Measurements from ENCODE around the gene NOTUM. TPM values are rescaled to one million over a fixed set of nuclear protein-coding genes. Genes with fewer than 3 reads are reported as not detected.

The NOTUM gene
- total RNA-seq, 5 donors from 2014 or later (not counting 1 experiment from before 2014, with no cell fraction given), result 0.13 to 0.33 (median 0.29) TPM; not detected in 2

DNA sequence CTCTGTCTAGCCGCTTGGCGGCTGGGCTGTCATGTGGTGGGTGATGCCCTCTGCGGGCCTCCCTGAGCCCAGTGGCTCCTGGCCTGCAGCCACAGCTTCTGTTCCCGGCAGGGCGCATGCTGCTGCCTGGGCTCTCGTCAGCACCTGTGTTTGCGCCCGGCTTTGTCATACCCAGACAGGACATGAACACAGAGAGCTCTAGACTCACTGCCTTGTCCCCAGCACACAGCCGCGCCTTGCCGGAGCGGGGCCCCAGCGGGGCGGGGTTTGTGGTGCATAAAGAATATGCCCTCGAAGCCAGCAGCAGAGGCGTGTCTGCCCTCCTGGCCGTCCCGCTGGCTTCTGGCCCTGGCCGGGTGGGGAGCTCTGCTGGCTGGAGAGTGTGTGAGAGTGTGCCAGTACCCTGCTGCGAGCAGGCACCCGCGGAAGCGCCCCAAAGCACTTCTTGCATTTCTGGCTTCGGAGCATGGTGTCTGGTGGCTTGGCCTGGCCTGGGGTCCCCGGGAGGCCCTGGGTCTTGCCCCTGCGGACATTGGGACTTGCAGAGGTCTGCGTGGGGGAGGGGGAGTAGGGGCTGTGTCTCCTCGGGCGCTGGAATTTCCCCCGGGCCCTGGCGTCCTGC, 30.8 kb upstream of the NOTUM start:
- no peak overlapping the region for H3K27ac Mint-ChIP-seq

DNA sequence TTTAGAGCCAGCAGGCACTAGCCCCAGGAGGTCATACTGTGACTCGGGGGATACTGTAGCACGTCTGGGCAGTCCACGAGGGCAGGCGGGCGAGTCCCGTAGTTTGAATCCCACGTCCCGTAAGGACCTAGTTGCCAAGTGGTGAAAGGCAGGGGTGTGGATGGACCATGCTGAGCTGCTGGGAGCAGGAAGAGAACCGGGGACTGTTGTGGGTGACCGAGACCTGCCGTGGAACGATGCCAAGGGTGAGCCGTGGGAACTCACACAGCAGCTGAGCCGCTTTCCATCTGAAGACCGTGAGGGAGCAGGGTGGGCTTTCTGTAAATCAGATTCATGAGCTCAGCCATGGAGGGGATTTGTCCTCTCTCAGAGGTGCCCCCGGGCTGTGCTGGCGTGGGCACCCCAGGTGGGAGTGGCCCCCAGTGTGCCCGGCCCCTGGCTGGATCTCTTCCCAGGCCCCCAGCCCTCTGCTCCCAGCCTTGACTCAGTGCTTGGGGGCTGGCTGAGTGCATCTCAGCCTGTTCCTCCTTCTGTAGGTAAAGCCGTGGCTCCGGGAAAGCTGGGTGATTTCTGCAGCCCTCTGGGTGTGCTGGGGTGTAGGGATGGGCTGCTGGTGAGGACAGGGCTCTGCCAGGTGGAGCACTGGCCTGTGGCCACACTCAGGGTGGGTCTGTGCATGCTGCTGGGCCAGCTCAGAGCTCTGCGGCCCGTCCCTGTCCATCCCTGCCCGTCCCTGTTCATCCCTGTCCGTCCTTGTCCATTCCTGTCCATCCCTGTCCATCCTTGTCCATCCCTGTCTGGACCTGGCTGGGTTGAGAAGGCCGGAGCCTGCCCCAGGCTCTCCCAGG, 30.1 kb upstream of the NOTUM start:
- H3K4me1 Mint-ChIP-seq, result peaks cover 4 to 6% (median 4%) of the 10 kb centered on the region in 3 donors
- no peaks in the 10 kb centered on the region for H3K9me3 Mint-ChIP-seq
- no peak for DNase-seq
- CTCF ChIA-PET, result no interaction called here
- Histone ChIP-seq H3K27ac (ENCODE audit: low read length) (no peak overlapping the region), H3K4me1 (ENCODE audit: control insufficient read depth in 1 of 2, extremely low read depth in 1 of 2, insufficient read depth in 2 of 2, low read length in 2 of 2) (no peaks in the 10 kb centered on the region), H3K4me3 (ENCODE audit: control insufficient read depth in 1 of 2, extremely low read depth in 1 of 2, low read length in 1 of 2) (no peak overlapping the region), H3K27me3 (replicated peaks in 1 of 2; ENCODE audit: control insufficient read depth in 2 of 2, extremely low read depth in 1 of 2, insufficient read depth in 2 of 2, low read length in 1 of 2) (no peaks in the 10 kb centered on the region), H3K9me3 (no peaks in the 10 kb centered on the region), H3K36me3 (ENCODE audit: control insufficient read depth in 2 of 2, extremely low read depth in 1 of 2, insufficient read depth in 1 of 2, low read length in 1 of 2) (peaks cover 11 to 14% of the 10 kb centered on the region in 2 donors)
- H3K36me3 Mint-ChIP-seq, result peaks cover 11% of the 10 kb centered on the region
- H3K27me3 Mint-ChIP-seq, result no peaks in the 10 kb centered on the region
- POLR2A ChIA-PET, result no interaction called here
- H3K4me3 Mint-ChIP-seq, result no peak overlapping the region
- ATAC-seq (replicated peaks in 1 of 4), result no peak
- no peak overlapping the region for H3K27ac Mint-ChIP-seq
- WGBS (ENCODE audit: insufficient coverage), result 97% methylated on average over 23 of the region's 25 CpGs

More for the DNA sequence above, 30.8 kb upstream of the NOTUM start:
- no peak for ATAC-seq (replicated peaks in 1 of 4)
- Mint-ChIP-seq H3K9me3 (no peaks in the 10 kb centered on the region), H3K27me3 (no peaks in the 10 kb centered on the region), H3K4me1 (peaks cover 4 to 6% (median 4%) of the 10 kb centered on the region in 3 donors), H3K4me3 (no peak overlapping the region), H3K36me3 (peaks cover 6% of the 10 kb centered on the region)
- Histone ChIP-seq H3K9me3 (no peaks in the 10 kb centered on the region), H3K4me1 (ENCODE audit: control insufficient read depth in 1 of 2, extremely low read depth in 1 of 2, insufficient read depth in 2 of 2, low read length in 2 of 2) (no peaks in the 10 kb centered on the region), H3K27ac (ENCODE audit: low read length) (no peak overlapping the region), H3K4me3 (ENCODE audit: control insufficient read depth in 1 of 2, extremely low read depth in 1 of 2, low read length in 1 of 2) (no peak overlapping the region), H3K27me3 (replicated peaks in 1 of 2; ENCODE audit: control insufficient read depth in 2 of 2, extremely low read depth in 1 of 2, insufficient read depth in 2 of 2, low read length in 1 of 2) (no peaks in the 10 kb centered on the region), H3K36me3 (ENCODE audit: control insufficient read depth in 2 of 2, extremely low read depth in 1 of 2, insufficient read depth in 1 of 2, low read length in 1 of 2) (peaks cover 6 to 9% of the 10 kb centered on the region in 2 donors)
- CTCF ChIA-PET, result no interaction called here
- no peak for DNase-seq
- POLR2A ChIA-PET, result no interaction called here
- WGBS (ENCODE audit: insufficient coverage), result 89% methylated on average over 22 of the region's 31 CpGs

DNA sequence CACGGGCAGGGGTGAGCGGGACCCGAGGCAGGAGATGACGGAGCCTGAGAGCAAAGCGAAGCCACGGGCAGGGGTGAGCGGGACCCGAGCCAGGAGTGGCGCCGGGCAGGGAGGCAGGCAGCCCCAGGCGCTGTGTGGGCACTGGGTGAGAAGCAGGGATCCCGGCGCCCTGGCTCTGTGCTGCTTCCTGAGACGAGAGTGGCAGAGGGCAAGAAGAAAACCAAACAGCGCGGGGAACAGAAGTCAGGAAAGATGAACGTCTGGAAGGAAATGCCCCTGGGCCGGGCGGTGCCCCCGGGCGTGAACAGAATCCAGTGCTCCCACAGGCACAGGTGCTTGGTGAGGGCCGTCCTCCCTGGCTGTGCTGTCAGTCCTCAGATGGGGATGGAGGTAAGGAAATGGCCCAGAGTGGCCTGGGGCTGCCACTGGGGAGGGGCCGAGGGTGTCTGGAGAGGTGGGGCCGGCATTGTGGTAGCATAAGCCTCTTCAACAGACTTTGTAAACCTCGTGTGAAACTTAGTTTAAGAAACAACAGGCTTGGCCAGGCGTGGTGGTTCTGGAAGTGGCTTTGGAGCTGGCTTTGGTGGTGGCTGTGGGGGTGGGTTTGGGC, 26.3 kb upstream of the NOTUM start:
- peaks cover 10 to 18% (median 14%) of the 10 kb centered on the region in 3 donors for H3K4me1 Mint-ChIP-seq
- peaks cover 24 to 32% of the 10 kb centered on the region in 2 donors for H3K36me3 ChIP-seq (ENCODE audit: control insufficient read depth in 2 of 2, extremely low read depth in 1 of 2, insufficient read depth in 1 of 2, low read length in 1 of 2)
- no peak overlapping the region for H3K4me3 ChIP-seq (ENCODE audit: control insufficient read depth in 1 of 2, extremely low read depth in 1 of 2, low read length in 1 of 2)
- no peak overlapping the region for H3K27ac ChIP-seq (ENCODE audit: low read length)
- peaks cover 0 to 6% of the 10 kb centered on the region in 2 experiments for H3K4me1 ChIP-seq (ENCODE audit: control insufficient read depth in 1 of 2, extremely low read depth in 1 of 2, insufficient read depth in 2 of 2, low read length in 2 of 2)
- ATAC-seq (replicated peaks in 1 of 4), result no peak
- POLR2A ChIA-PET, result no interaction called here
- H3K9me3 Mint-ChIP-seq, result no peaks in the 10 kb centered on the region
- no peak for DNase-seq
- WGBS (ENCODE audit: insufficient coverage), result 92% methylated on average over 24 of the region's 26 CpGs
- H3K36me3 Mint-ChIP-seq, result peaks cover 17% of the 10 kb centered on the region
- no peaks in the 10 kb centered on the region for H3K9me3 ChIP-seq
- H3K4me3 Mint-ChIP-seq, result no peak overlapping the region
- H3K27me3 ChIP-seq (replicated peaks in 1 of 2; ENCODE audit: control insufficient read depth in 2 of 2, extremely low read depth in 1 of 2, insufficient read depth in 2 of 2, low read length in 1 of 2), result no peaks in the 10 kb centered on the region
- no peaks in the 10 kb centered on the region for H3K27me3 Mint-ChIP-seq
- CTCF ChIA-PET, result no interaction called here
- no peak overlapping the region for H3K27ac Mint-ChIP-seq

DNA sequence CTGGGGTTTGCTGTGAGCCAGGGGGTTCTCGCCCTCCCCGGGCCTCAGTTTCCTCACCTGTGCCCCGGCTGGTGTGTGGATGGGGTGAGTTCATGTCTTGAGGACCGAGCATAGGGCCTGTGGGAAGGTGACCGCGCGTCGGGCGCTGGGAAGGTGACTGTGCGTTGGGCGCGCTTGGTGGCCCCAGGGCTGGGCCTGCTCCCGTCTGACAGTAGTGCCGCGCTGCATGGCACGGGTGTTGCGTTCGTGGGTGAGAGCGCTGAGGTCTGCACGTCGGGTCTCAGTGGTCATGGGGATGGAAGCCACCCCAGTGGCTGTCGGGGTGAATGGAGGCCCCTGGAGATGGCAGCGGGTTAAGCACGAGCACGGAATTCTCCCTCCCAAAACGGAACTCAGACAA, 25.6 kb upstream of the NOTUM start:
- Histone ChIP-seq H3K4me1 (ENCODE audit: control insufficient read depth in 1 of 2, extremely low read depth in 1 of 2, insufficient read depth in 2 of 2, low read length in 2 of 2) (peaks cover 0 to 6% of the 10 kb centered on the region in 2 experiments), H3K4me3 (ENCODE audit: control insufficient read depth in 1 of 2, extremely low read depth in 1 of 2, low read length in 1 of 2) (no peak overlapping the region), H3K27ac (ENCODE audit: low read length) (no peak overlapping the region), H3K9me3 (no peaks in the 10 kb centered on the region), H3K36me3 (ENCODE audit: control insufficient read depth in 2 of 2, extremely low read depth in 1 of 2, insufficient read depth in 1 of 2, low read length in 1 of 2) (peaks cover 24 to 33% of the 10 kb centered on the region in 2 donors), H3K27me3 (replicated peaks in 1 of 2; ENCODE audit: control insufficient read depth in 2 of 2, extremely low read depth in 1 of 2, insufficient read depth in 2 of 2, low read length in 1 of 2) (no peaks in the 10 kb centered on the region)
- H3K27me3 Mint-ChIP-seq, result no peaks in the 10 kb centered on the region
- H3K36me3 Mint-ChIP-seq, result peaks cover 18% of the 10 kb centered on the region
- no peak overlapping the region for H3K4me3 Mint-ChIP-seq
- CTCF ChIA-PET, result no interaction called here
- 97% methylated on average over 23 of the region's 26 CpGs for WGBS (ENCODE audit: insufficient coverage)
- ATAC-seq (replicated peaks in 1 of 4) (no peak), DNase-seq (no peak)
- H3K9me3 Mint-ChIP-seq, result no peaks in the 10 kb centered on the region
- peaks cover 11 to 21% (median 14%) of the 10 kb centered on the region in 3 donors for H3K4me1 Mint-ChIP-seq
- H3K27ac Mint-ChIP-seq, result no peak overlapping the region
- POLR2A ChIA-PET, result no interaction called here

DNA sequence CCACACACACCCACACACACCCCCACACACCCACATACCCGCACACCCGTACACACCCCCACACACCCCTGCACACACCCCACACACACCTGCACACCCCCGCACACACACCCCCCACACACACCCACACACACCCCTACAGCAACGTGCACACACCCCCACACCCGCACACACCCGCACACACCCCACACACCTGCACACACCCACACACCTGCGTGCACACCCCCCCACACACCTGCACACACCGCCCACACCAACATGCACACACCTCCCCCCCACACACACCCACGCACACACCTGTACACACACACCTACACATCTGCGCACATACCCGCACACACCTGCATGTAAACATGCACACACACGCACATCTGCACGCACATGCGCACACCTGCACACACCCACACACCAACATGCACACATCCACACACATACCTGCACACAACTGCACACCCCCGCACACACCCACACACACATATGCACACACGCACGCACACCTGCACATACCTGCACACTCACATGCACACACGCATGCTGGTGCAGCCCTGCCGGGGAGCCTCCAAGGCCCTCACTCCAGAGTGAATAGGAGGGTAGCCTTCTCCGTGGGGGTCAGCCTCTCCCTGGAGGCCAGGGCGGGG, 23.9 kb upstream of the NOTUM start:
- Histone ChIP-seq H3K9me3 (no peaks in the 10 kb centered on the region), H3K36me3 (ENCODE audit: control insufficient read depth in 2 of 2, extremely low read depth in 1 of 2, insufficient read depth in 1 of 2, low read length in 1 of 2) (peaks cover 28 to 37% of the 10 kb centered on the region in 2 donors), H3K27ac (ENCODE audit: low read length) (no peak overlapping the region), H3K4me3 (ENCODE audit: control insufficient read depth in 1 of 2, extremely low read depth in 1 of 2, low read length in 1 of 2) (no peak overlapping the region), H3K27me3 (replicated peaks in 1 of 2; ENCODE audit: control insufficient read depth in 2 of 2, extremely low read depth in 1 of 2, insufficient read depth in 2 of 2, low read length in 1 of 2) (no peaks in the 10 kb centered on the region), H3K4me1 (ENCODE audit: control insufficient read depth in 1 of 2, extremely low read depth in 1 of 2, insufficient read depth in 2 of 2, low read length in 2 of 2) (peaks cover 10 to 22% of the 10 kb centered on the region in 2 experiments)
- ATAC-seq (replicated peaks in 1 of 4), result no peak
- ChIA-PET POLR2A (interaction anchor here in 1 of 2 donors (0.6 kb wide), 1 partner anchor 1837 kb away, joined by 11 read pairs; no protein-coding TSS in a partner anchor), CTCF (no interaction called here)
- Mint-ChIP-seq H3K27ac (no peak overlapping the region), H3K4me3 (no peak overlapping the region), H3K4me1 (peaks cover 16 to 24% (median 24%) of the 10 kb centered on the region in 3 donors), H3K36me3 (peaks cover 14% of the 10 kb centered on the region), H3K9me3 (no peaks in the 10 kb centered on the region), H3K27me3 (no peaks in the 10 kb centered on the region)
- no peak for DNase-seq
- 91% methylated on average over 11 of the region's 21 CpGs for WGBS (ENCODE audit: insufficient coverage)
